ENCODE data around the gene PLXNA2.

The PLXNA2 gene

DNA sequence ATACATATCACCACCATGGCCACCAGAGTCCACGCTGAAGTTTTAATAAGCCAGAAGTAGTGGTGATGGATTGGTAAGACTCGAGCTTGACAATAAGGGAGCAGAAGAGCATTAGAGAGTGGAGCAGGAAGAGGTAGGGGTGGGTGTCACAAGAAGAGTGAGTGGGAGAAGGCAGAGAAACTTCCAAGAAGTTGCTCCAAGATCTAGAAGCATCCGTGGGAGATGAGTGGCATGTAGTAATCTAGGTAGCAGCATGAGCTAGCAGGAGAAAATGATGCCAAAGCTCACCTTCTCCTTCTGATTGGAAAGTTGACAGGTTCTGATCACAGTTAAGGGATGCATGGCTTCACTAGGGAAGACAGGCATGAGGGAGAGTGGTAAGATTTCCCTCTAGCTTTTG, 49.2 kb downstream of the PLXNA2 start:
- H3K4me3 ChIP-seq (ENCODE audit: low read length), result no peak overlapping the region
- no peaks in the 10 kb centered on the region for H3K36me3 ChIP-seq (ENCODE audit: insufficient read depth, low read length)
- no peaks in the 10 kb centered on the region for H3K9me3 ChIP-seq (ENCODE audit: low read length)
- peaks cover 34% of the 10 kb centered on the region for H3K4me1 ChIP-seq (ENCODE audit: insufficient read depth, low read length)
- no peak overlapping the region for H2AFZ ChIP-seq (ENCODE audit: low read depth, low read length)
- H3K27me3 ChIP-seq (ENCODE audit: insufficient read depth, low read length), result no peaks in the 10 kb centered on the region

DNA sequence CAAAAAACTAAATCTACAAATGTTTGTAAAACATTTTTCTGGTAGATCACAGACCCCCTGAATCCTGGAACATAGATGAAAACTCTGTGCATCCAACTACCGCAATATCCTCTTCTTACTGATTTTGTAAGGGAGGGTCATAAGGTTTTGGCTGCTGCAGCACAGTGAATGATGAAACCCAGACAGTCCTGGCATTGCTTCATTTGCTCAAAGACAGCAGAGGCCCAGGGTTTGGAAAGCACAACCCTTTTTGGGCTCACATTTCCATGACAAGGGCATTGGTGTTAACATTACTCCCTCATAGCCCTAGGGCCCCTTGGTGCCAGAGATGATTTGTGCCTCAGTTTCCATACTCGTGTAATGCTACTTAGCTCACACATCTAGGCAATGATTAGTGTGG, 51.2 kb downstream of the PLXNA2 start:
- Histone ChIP-seq H3K9me3 (ENCODE audit: low read length) (no peaks in the 10 kb centered on the region), H3K36me3 (ENCODE audit: insufficient read depth, low read length) (no peaks in the 10 kb centered on the region), H3K27me3 (ENCODE audit: insufficient read depth, low read length) (no peaks in the 10 kb centered on the region), H2AFZ (ENCODE audit: low read depth, low read length) (no peak overlapping the region), H3K4me1 (ENCODE audit: insufficient read depth, low read length) (peaks cover 18% of the 10 kb centered on the region), H3K4me3 (ENCODE audit: low read length) (no peak overlapping the region)

DNA sequence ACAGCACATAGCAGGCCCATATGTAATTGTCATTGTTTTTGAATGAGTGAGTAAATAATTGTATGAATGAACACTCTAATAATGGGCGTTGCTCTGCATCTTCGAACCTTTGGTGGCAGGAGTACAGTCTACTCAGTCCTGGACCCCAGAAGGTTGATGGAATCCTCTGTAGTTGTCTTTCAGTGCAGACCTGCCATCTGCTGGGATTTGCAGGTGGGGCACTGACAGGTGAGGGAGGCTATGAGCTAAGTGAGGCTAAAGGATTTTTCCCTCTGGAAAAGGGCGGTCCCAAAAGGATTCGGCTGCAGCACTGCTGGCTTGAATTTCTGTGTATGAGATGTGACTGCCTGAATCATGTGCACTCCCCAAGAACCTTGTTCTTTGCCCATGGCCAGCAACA, 53.4 kb downstream of the PLXNA2 start:
- Histone ChIP-seq H3K36me3 (ENCODE audit: insufficient read depth, low read length) (no peaks in the 10 kb centered on the region), H3K4me1 (ENCODE audit: insufficient read depth, low read length) (no peaks in the 10 kb centered on the region)

DNA sequence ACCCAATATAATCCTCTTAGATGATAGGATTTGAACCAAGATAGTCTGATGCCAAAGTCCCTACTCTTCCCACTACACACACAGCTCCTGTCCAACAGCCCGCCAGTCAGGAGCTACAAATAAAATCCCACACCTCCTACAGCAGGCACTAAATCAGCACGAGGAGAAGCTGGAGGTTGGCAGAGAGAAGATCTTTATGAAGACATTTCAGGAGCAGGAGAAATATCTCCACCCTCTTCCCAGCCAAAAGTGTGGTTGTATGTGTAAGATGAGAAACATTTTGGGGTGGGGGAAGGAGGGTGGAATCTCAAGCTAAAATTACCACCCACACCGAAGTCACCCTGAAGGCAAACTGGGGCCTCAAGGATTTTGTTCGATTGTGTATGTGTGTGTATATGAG, 54.5 kb downstream of the PLXNA2 start:
- no peak overlapping the region for H3K4me3 ChIP-seq (ENCODE audit: low read length)
- no peaks in the 10 kb centered on the region for H3K36me3 ChIP-seq (ENCODE audit: insufficient read depth, low read length)
- no peaks in the 10 kb centered on the region for H3K9me3 ChIP-seq (ENCODE audit: low read length)
- H3K4me1 ChIP-seq (ENCODE audit: insufficient read depth, low read length), result no peaks in the 10 kb centered on the region
- H2AFZ ChIP-seq (ENCODE audit: low read depth, low read length), result no peak overlapping the region
- no peaks in the 10 kb centered on the region for H3K27me3 ChIP-seq (ENCODE audit: insufficient read depth, low read length)

More for the DNA sequence above, 53.4 kb downstream of the PLXNA2 start:
- Histone ChIP-seq H3K27me3 (ENCODE audit: insufficient read depth, low read length) (no peaks in the 10 kb centered on the region), H3K9me3 (ENCODE audit: low read length) (no peaks in the 10 kb centered on the region), H3K4me3 (ENCODE audit: low read length) (no peak overlapping the region), H2AFZ (ENCODE audit: low read depth, low read length) (no peak overlapping the region)

DNA sequence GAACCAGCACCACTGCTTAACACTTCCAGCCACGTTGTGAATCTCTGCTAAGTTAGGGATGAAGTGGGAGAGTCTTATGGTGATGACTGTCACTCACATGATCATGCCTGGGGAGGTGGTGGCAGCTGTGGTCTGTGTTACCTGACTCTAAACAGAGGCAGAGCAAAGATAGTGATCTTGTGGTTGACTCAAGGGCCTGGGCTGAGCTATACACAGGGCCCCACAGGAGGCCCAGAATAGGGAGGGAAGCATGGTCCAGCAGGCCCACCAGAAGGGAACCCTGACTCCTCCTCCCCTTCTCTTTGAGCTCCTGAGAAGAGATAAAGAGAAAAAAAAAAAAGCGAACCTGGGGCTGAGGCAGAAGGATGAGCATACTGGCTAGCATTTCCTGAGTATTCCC, 55.0 kb downstream of the PLXNA2 start:
- H2AFZ ChIP-seq (ENCODE audit: low read depth, low read length), result no peak overlapping the region
- H3K4me1 ChIP-seq (ENCODE audit: insufficient read depth, low read length), result no peaks in the 10 kb centered on the region
- H3K4me3 ChIP-seq (ENCODE audit: low read length), result no peak overlapping the region
- H3K27me3 ChIP-seq (ENCODE audit: insufficient read depth, low read length), result no peaks in the 10 kb centered on the region
- no peaks in the 10 kb centered on the region for H3K9me3 ChIP-seq (ENCODE audit: low read length)
- no peaks in the 10 kb centered on the region for H3K36me3 ChIP-seq (ENCODE audit: insufficient read depth, low read length)

DNA sequence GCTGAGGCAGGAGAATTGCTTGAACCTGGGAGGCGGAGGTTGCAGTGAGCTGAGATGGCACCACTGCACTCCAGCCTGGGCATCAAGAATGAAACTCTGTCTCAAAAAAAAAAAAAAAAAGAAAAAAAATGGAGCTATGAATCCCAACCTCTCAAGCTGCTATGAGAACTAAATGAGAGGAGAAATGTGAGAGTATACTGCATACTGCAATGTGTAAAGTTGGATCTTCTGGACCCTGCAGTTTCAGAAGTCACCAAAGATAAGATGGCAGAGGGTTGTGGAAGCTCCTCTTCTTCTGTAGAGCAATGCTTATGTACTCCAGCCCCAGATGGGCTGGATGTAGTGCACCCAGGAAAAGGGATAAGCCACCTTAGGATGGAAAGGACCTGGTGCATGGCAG, 55.6 kb downstream of the PLXNA2 start:
- Histone ChIP-seq H3K9me3 (ENCODE audit: low read length) (no peaks in the 10 kb centered on the region), H3K27me3 (ENCODE audit: insufficient read depth, low read length) (no peaks in the 10 kb centered on the region), H2AFZ (ENCODE audit: low read depth, low read length) (no peak overlapping the region), H3K36me3 (ENCODE audit: insufficient read depth, low read length) (no peaks in the 10 kb centered on the region), H3K4me1 (ENCODE audit: insufficient read depth, low read length) (no peaks in the 10 kb centered on the region), H3K4me3 (ENCODE audit: low read length) (no peak overlapping the region)

DNA sequence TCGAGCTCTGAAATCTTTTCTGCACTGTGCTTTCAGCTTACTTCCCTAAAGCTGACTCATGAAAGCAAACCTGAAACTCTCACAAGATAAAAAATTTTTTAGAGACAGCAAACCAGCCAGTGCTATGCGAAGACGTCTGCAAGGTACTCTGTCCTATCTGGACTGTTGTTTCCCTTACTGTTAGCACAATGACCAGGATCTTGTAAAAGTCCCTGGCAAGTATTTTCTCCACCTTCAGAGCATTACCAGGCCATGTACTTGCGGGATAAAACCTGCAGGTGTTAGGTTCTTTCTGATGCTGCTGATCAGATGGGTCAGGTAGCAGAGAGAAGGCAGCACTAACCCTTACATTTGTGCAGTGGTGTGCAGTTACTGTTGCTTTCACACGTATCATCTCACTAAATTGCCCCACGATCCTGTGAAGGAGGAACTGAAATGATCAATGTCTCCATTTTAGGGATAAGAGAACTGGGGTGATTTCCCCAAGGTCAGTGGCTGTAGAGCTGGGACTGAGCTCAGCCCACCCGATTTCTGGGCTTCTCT, 56.6 kb downstream of the PLXNA2 start:
- Histone ChIP-seq H3K36me3 (ENCODE audit: insufficient read depth, low read length) (no peaks in the 10 kb centered on the region), H2AFZ (ENCODE audit: low read depth, low read length) (no peak overlapping the region), H3K9me3 (ENCODE audit: low read length) (no peaks in the 10 kb centered on the region), H3K27me3 (ENCODE audit: insufficient read depth, low read length) (no peaks in the 10 kb centered on the region), H3K4me1 (ENCODE audit: insufficient read depth, low read length) (peaks cover 7% of the 10 kb centered on the region), H3K4me3 (ENCODE audit: low read length) (no peak overlapping the region)

DNA sequence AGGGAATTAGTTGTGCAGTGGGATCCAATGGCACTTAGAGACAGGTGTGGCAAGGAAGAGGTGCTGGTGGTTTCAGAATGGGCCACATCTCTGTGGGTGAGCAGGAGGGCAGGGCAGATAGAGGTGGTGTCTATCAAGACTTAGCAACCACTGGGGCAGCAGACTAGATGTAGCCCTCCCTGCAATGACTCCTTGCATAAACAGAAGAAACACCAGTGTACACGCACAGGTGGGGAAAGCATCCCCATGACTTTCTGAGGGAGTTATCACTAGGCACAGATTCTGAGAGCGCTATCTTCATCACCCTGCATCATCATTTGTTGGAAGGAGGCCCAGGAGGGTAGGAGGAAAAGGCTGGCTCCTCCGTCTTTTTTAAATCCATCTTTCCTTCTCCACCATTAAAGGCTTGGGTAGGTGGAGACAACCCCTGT, 58.4 kb downstream of the PLXNA2 start:
- H3K4me1 ChIP-seq (ENCODE audit: insufficient read depth, low read length), result peaks cover 16% of the 10 kb centered on the region

DNA sequence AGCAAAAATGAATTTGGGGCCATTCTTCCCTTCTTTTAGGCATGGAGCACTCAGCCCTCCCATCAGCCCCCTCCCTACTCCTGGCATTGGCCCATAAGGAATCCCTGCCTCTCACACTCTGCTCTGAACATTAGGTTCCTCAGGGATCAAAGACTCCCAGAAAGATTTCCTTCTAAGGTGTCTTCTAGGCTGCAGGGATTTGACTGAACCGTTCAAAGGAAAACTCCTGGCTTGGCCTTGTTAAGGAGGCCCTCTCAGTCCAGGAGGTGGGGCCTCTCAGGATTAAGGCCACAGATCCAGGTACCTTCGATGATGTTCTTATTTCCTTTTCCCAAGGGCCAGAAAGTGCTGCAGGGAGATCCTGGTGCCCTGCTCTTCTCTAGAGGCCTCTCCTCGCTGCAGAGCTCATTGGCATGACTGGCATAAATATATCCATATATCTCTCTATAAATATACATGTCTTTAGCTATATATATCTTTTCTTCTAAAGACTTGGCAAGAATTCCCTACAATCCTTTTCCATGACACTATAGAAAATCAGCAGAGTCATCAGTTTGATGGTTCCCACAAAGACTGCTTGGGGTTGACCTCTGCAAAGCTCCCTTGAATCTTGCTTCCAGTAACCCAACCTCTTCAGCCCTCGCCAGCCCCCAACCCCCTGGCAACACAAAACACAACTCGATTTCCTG, 59.1 kb downstream of the PLXNA2 start:
- H3K27me3 ChIP-seq (ENCODE audit: insufficient read depth, low read length), result no peaks in the 10 kb centered on the region
- H3K36me3 ChIP-seq (ENCODE audit: insufficient read depth, low read length), result no peaks in the 10 kb centered on the region
- no peaks in the 10 kb centered on the region for H3K9me3 ChIP-seq (ENCODE audit: low read length)
- H2AFZ ChIP-seq (ENCODE audit: low read depth, low read length), result no peak overlapping the region
- no peak overlapping the region for H3K4me3 ChIP-seq (ENCODE audit: low read length)
- H3K4me1 ChIP-seq (ENCODE audit: insufficient read depth, low read length), result peaks cover 21% of the 10 kb centered on the region

More for the DNA sequence above, 58.4 kb downstream of the PLXNA2 start:
- Histone ChIP-seq H3K36me3 (ENCODE audit: insufficient read depth, low read length) (no peaks in the 10 kb centered on the region), H3K27me3 (ENCODE audit: insufficient read depth, low read length) (no peaks in the 10 kb centered on the region), H3K4me3 (ENCODE audit: low read length) (no peak overlapping the region), H3K9me3 (ENCODE audit: low read length) (no peaks in the 10 kb centered on the region), H2AFZ (ENCODE audit: low read depth, low read length) (no peak overlapping the region)

DNA sequence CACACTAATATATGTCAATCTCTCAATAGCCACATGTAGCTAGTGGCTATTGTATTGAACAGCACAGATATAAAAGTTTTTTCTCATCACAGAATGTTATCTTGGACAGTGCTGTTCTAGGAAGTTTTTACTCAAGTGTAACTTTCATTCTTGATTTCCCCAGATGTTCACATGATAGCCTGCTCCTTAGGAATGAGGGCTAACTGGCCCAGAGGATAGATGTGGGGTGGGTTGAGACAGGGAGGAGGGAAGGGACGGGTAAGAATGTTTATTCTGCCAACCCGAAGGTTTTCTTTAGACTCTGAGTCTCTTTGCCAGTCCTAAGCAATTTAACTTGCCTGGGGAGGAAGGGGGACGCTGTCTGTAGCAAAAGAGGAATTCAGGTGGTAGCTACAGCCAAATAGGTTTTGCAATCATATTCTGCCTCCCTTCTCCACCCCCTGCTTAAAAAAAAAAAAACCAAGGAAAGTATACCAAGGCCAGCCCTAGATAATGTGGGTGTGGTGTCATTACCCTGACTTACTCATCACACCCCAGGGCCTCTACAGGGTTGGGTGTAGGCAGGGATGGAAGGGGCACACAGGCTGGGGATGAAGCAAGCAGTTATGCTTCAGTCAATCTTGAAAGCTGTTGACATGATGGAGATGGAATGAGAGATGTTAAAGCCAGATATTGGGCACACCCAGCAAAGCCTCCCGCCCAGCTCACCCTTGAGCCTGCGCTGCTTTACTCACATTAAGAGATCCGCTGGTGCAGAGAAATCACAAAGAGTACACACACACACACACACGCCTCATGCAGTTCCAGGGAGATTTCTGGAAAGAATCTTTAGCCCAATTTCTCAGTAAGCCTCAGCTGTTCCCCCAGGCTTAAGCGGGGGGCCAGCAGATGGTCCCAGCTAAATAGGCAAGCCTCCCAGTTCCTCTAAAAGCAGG, 59.9 kb downstream of the PLXNA2 start:
- no peak overlapping the region for H3K4me3 ChIP-seq (ENCODE audit: low read length)
- no peak overlapping the region for H2AFZ ChIP-seq (ENCODE audit: low read depth, low read length)
- no peaks in the 10 kb centered on the region for H3K36me3 ChIP-seq (ENCODE audit: insufficient read depth, low read length)
- H3K9me3 ChIP-seq (ENCODE audit: low read length), result no peaks in the 10 kb centered on the region
- H3K27me3 ChIP-seq (ENCODE audit: insufficient read depth, low read length), result no peaks in the 10 kb centered on the region
- peaks cover 26% of the 10 kb centered on the region for H3K4me1 ChIP-seq (ENCODE audit: insufficient read depth, low read length)

DNA sequence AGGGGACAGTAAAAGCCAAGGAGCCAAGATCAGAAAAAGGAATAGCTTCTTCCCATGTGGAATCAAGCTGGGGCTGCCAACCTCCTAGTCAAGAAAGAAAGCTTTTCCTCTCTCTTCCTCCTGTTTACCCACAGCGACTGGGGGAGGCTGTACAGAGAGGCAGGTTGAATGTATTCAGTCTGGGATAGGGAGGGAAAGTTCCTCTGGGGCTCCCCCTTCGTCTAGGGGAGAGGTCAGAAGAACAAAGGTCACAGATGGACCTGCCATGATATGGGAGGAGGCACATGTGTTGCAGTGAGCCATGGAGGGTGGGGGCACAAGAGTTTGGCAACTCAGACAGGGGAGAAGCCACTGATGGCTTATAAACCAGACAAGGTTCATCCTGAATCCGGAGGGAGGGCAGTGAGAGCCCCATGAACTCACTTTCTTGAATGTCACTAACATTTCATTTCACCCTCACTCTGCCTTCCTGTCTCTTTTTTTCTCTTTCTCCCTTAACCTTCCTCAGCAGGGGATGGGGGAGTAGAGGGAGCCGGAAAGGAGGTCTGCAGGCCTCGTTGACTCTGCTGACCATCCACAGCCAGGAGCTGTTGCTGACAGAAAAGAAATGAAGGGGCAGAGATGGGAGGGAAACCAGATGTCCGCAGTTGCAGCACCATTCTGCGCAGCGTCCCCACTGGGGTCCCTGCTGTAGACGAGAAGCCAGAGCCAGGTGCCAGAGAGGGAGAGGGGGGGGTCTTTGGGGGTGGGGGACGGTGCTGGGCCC, 61.1 kb downstream of the PLXNA2 start:
- Histone ChIP-seq H2AFZ (ENCODE audit: low read depth, low read length) (no peak overlapping the region), H3K27me3 (ENCODE audit: insufficient read depth, low read length) (no peaks in the 10 kb centered on the region), H3K9me3 (ENCODE audit: low read length) (no peaks in the 10 kb centered on the region), H3K4me1 (ENCODE audit: insufficient read depth, low read length) (peaks cover 31% of the 10 kb centered on the region), H3K36me3 (ENCODE audit: insufficient read depth, low read length) (no peaks in the 10 kb centered on the region), H3K4me3 (ENCODE audit: low read length) (no peak overlapping the region)

DNA sequence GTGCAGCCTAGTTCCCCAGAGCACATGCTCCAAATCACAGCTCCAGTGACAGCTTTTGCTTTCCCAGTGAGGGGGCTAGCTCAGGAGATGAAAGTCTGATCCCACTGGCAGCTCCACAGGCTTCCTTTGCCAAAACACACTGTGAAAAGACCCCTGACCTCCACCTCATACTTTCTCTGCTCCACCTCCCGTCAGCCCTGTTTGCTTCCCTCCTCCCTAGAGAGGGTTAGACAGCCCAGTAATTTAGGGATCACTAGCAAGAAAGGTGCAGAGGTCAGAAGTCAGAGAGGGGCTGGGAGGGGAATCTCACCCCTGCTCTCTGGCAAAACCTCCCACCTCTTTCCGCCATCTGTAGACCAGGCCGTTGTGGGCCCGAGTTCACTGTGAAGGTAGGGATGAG, 62.8 kb downstream of the PLXNA2 start:
- Histone ChIP-seq H3K27me3 (ENCODE audit: insufficient read depth, low read length) (no peaks in the 10 kb centered on the region), H3K9me3 (ENCODE audit: low read length) (no peaks in the 10 kb centered on the region), H2AFZ (ENCODE audit: low read depth, low read length) (no peak overlapping the region), H3K4me3 (ENCODE audit: low read length) (no peak overlapping the region), H3K36me3 (ENCODE audit: insufficient read depth, low read length) (no peaks in the 10 kb centered on the region), H3K4me1 (ENCODE audit: insufficient read depth, low read length) (peaks cover 38% of the 10 kb centered on the region)

DNA sequence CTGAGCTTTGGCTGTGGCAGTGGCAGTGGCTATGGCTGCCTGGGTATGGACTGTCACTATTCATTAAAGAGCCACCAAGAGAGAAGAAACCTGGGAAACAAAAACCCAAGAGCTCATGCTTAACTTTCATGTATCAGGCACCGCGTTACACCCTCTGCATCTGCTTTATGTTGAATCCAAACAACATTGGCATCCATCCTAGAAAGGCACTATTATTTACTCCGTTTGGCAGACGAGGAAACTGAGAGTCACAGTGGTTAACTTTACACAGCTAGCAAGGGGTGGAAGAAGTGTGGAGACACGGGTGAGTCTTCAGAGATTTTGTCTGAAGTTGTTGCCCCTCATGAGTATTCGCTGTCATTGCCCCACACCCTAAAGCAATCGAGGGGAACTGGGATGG, 63.8 kb downstream of the PLXNA2 start:
- Histone ChIP-seq H3K4me3 (ENCODE audit: low read length) (no peak overlapping the region), H3K36me3 (ENCODE audit: insufficient read depth, low read length) (no peaks in the 10 kb centered on the region), H3K9me3 (ENCODE audit: low read length) (no peaks in the 10 kb centered on the region), H3K27me3 (ENCODE audit: insufficient read depth, low read length) (no peaks in the 10 kb centered on the region), H2AFZ (ENCODE audit: low read depth, low read length) (no peak overlapping the region), H3K4me1 (ENCODE audit: insufficient read depth, low read length) (peaks cover 38% of the 10 kb centered on the region)

Measured in neuron (in vitro differentiated cells).